ENCODE measurements around the gene LSR.
A peak's percentile ranks its signal among the peaks of the same experiment; 100 is the strongest.

LSR gene

DNA sequence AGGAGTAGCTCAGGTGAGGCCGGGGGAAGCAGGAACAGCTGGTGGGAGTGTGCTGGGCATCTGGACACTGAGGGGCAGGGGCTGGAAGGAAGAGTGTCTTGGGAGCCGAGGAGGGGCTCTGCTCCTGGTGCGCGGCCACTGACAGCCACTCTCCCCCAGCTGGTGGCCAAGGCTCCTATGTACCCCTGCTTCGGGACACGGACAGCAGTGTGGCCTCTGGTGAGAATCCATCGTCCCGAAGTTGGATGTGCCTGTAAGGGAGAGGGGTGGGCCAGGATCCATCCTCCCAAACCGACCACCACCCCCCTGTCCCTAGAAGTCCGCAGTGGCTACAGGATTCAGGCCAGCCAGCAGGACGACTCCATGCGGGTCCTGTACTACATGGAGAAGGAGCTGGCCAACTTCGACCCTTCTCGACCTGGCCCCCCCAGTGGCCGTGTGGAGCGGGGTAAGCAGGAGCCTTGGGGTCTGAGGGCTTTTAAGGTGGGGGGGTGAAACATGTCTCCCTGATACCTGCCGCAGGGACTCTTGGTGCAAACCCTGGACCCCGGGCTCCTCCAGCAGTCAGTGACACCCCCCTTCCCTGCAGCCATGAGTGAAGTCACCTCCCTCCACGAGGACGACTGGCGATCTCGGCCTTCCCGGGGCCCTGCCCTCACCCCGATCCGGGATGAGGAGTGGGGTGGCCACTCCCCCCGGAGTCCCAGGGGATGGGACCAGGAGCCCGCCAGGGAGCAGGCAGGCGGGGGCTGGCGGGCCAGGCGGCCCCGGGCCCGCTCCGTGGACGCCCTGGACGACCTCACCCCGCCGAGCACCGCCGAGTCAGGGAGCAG lies 17.9 kb downstream of the LSR start:
- peak overlapping the region; percentile 80 for H3K4me3 ChIP-seq (ENCODE audit: low read length)
- H3K36me3 ChIP-seq (ENCODE audit: control insufficient read depth, low read depth, low read length) = peaks cover 52% of the 10 kb centered on the region
- H3K4me1 ChIP-seq (ENCODE audit: control insufficient read depth, low read depth, low read length) = peaks cover 3% of the 10 kb centered on the region
- peak overlapping the region; percentile 73 for H3K9ac ChIP-seq (ENCODE audit: low read length)
- H3K27ac ChIP-seq (ENCODE audit: low read length) = no peak overlapping the region
- no peaks in the 10 kb centered on the region for H3K27me3 ChIP-seq (ENCODE audit: control insufficient read depth, insufficient read depth, low read length)
- no peaks in the 10 kb centered on the region for H3K9me3 ChIP-seq (ENCODE audit: control insufficient read depth, low read depth, low read length)

DNA sequence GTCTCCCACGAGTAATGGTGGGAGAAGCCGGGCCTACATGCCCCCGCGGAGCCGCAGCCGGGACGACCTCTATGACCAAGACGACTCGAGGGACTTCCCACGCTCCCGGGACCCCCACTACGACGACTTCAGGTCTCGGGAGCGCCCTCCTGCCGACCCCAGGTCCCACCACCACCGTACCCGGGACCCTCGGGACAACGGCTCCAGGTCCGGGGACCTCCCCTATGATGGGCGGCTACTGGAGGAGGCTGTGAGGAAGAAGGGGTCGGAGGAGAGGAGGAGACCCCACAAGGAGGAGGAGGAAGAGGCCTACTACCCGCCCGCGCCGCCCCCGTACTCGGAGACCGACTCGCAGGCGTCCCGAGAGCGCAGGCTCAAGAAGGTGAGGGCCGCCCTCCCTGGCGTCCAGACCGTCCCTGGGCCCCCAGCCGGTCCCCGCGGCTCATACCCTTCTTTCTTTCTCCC lies 18.6 kb downstream of the LSR start:
- Histone ChIP-seq H3K4me3 (ENCODE audit: low read length) (peak overlapping the region; percentile 80), H3K36me3 (ENCODE audit: control insufficient read depth, low read depth, low read length) (peaks cover 50% of the 10 kb centered on the region), H3K9me3 (ENCODE audit: control insufficient read depth, low read depth, low read length) (no peaks in the 10 kb centered on the region), H3K27me3 (ENCODE audit: control insufficient read depth, insufficient read depth, low read length) (no peaks in the 10 kb centered on the region), H3K27ac (ENCODE audit: low read length) (no peak overlapping the region), H3K9ac (ENCODE audit: low read length) (peak overlapping the region; percentile 73), H3K4me1 (ENCODE audit: control insufficient read depth, low read depth, low read length) (peaks cover 3% of the 10 kb centered on the region)

DNA sequence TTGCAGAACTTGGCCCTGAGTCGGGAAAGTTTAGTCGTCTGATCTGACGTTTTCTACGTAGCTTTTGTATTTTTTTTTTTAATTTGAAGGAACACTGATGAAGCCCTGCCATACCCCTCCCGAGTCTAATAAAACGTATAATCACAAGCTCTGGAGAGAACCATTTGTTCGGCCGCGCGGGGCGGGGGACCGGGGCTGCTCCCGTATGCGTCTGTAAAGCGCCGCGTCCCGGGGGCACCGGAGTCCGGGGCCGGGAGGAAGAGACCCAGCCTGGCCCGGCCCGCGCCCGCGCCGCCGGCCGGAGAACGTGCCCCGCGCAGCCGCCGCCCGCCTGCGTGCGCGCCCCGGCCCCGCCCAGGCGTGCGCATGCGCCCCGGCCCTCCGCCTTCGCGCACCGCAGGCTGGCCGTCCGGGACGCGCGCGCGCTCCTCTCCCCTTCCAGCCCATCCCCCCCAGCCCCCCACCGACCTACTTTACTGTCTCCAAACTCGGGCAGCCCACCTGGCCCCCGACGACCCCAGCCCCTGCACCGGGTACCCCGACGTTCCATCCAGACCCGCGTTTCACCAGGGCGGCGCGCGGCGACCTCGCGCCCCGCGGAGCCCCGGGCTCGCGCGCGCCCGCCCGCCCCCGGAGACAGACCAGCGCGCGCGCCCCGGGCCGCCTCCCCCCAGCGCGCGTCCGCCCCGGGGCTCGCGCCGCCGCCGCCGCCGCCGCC lies 19.2 kb downstream of the LSR start:
- Histone ChIP-seq H3K9ac (ENCODE audit: low read length) (peak overlapping the region; percentile 73), H3K4me1 (ENCODE audit: control insufficient read depth, low read depth, low read length) (peaks cover 3% of the 10 kb centered on the region), H3K27ac (ENCODE audit: low read length) (no peak overlapping the region), H3K27me3 (ENCODE audit: control insufficient read depth, insufficient read depth, low read length) (no peaks in the 10 kb centered on the region), H3K4me3 (ENCODE audit: low read length) (peak overlapping the region; percentile 80), H3K9me3 (ENCODE audit: control insufficient read depth, low read depth, low read length) (no peaks in the 10 kb centered on the region), H3K36me3 (ENCODE audit: control insufficient read depth, low read depth, low read length) (peaks cover 49% of the 10 kb centered on the region)

DNA sequence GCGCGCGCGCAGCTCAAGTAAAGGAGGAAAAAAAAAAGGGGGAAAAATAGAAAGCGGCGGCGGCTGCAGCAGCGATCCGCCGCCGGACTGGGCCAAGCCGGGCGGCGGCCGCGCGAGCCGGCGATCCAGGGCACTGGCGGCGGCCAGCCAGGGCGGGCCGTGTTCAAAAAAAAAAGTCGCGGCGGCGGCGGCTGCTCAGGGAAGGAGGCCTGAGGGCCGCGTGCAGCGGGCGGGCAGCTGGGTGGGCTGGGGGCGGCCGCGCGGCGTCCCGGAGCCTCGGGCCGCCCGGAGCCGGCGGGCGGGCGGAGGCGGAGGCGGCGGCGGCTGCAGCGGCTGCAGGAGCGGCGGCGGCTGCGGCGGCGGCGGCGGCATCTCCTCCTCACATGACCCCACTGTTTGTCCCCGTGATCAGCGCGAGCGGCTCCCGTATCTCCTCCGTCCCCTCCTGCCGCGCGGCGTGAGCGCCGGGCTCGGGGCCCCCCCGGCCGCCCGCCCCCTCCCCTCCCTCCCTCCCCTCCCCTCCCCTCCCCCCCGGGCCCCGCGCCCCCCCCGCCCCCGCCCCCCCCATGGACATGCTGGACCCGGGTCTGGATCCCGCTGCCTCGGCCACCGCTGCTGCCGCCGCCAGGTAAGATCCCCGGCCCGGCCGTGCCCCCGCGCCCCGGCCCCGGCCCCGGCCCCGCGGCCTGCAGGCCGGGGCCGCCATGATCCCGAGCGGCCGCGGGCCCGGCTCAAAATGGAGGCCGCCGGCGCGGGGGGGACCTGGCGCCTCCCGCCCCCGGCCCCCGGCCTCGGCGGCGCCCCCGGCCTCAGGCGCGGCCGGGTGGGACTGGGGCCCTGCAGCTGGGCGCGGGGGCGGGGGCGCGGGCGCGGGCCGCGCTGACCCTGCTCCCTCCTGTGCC lies 20.0 kb downstream of the LSR start, which contains the start of gene USF2:
USF2 (plus strand) TSS at position 427 of the 902 bp plus-strand sequence; CDS start at position 567, 140 bp downstream.
- H3K4me3 ChIP-seq (ENCODE audit: low read length) = peak within 1 kb of the TSS; percentile 80
- H3K27me3 ChIP-seq (ENCODE audit: control insufficient read depth, insufficient read depth, low read length) = no peaks in the 10 kb centered on the region
- H3K36me3 ChIP-seq (ENCODE audit: control insufficient read depth, low read depth, low read length) = peaks cover 51% of the 10 kb centered on the region
- peak within 1 kb of the TSS; percentile 73 for H3K9ac ChIP-seq (ENCODE audit: low read length)
- H3K27ac ChIP-seq (ENCODE audit: low read length) = no peak within 1 kb of the TSS
- peaks cover 3% of the 10 kb centered on the region for H3K4me1 ChIP-seq (ENCODE audit: control insufficient read depth, low read depth, low read length)
- no peaks in the 10 kb centered on the region for H3K9me3 ChIP-seq (ENCODE audit: control insufficient read depth, low read depth, low read length)

DNA sequence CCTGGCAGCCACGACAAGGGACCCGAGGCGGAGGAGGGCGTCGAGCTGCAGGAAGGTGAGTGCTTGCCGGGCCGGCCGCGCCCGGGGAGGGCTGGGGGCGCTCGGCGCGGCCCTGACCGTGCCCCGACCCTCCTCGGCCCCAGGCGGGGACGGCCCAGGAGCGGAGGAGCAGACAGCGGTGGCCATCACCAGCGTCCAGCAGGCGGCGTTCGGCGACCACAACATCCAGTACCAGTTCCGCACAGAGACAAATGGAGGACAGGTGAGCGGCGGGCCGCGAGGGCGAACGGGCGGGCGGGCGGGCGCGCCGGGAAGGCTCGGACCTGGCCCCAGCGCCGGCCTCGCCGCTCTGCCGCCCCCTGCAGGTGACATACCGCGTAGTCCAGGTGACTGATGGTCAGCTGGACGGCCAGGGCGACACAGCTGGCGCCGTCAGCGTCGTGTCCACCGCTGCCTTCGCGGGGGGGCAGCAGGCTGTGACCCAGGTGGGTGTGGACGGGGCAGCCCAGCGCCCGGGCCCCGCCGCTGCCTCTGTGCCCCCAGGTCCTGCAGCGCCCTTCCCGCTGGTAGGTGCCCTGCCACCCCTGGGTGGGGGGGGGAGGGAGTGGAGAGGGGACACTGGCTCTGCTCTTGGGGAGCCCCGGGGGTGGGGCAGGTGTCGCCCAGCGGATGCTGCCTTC lies 20.8 kb downstream of the LSR start:
- Histone ChIP-seq H3K4me1 (ENCODE audit: control insufficient read depth, low read depth, low read length) (peaks cover 3% of the 10 kb centered on the region), H3K4me3 (ENCODE audit: low read length) (peak overlapping the region; percentile 56), H3K36me3 (ENCODE audit: control insufficient read depth, low read depth, low read length) (peaks cover 52% of the 10 kb centered on the region), H3K9ac (ENCODE audit: low read length) (peak overlapping the region; percentile 50), H3K9me3 (ENCODE audit: control insufficient read depth, low read depth, low read length) (no peaks in the 10 kb centered on the region), H3K27ac (ENCODE audit: low read length) (no peak overlapping the region), H3K27me3 (ENCODE audit: control insufficient read depth, insufficient read depth, low read length) (no peaks in the 10 kb centered on the region)

DNA sequence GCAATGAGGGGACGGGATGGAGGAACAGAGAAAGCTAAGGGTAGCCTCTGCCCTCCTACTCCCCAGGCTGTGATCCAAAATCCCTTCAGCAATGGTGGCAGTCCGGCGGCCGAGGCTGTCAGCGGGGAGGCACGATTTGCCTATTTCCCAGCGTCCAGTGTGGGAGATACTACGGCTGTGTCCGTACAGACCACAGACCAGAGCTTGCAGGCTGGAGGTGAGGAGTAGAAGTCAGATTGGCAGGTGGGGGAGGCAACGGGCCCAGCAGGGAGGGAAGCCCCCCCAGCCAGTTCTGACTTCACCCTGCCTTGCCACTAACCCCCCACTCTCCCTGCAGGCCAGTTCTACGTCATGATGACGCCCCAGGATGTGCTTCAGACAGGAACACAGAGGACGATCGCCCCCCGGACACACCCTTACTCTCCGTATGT lies 21.6 kb downstream of the LSR start:
- Histone ChIP-seq H3K27me3 (ENCODE audit: control insufficient read depth, insufficient read depth, low read length) (no peaks in the 10 kb centered on the region), H3K9ac (ENCODE audit: low read length) (no peak overlapping the region), H3K4me1 (ENCODE audit: control insufficient read depth, low read depth, low read length) (peaks cover 3% of the 10 kb centered on the region), H3K27ac (ENCODE audit: low read length) (no peak overlapping the region), H3K9me3 (ENCODE audit: control insufficient read depth, low read depth, low read length) (no peaks in the 10 kb centered on the region), H3K36me3 (ENCODE audit: control insufficient read depth, low read depth, low read length) (peaks cover 45% of the 10 kb centered on the region), H3K4me3 (ENCODE audit: low read length) (peak overlapping the region; percentile 46)

DNA sequence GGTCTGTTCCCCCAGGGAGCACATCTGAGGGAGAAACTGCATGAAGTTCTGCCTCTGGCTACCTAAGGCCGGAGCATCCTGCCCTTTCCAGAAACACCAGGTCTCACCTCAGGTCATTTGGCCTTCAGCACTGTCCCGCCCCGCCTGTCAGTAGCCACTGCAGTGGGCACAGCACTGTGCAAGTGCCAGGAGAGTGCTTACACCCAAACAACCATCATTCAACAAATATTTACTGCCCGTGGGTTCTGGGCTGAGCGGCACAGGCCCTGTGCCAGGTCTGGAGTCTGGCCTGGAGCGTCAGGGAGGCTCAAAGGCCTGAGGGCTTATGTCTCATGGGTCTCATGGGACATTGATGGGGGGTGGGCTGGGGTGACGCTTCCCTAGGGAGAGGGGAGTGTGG lies 22.7 kb downstream of the LSR start:
- Histone ChIP-seq H3K9ac (ENCODE audit: low read length) (no peak overlapping the region), H3K36me3 (ENCODE audit: control insufficient read depth, low read depth, low read length) (peaks cover 47% of the 10 kb centered on the region), H3K9me3 (ENCODE audit: control insufficient read depth, low read depth, low read length) (no peaks in the 10 kb centered on the region), H3K4me3 (ENCODE audit: low read length) (no peak overlapping the region), H3K4me1 (ENCODE audit: control insufficient read depth, low read depth, low read length) (peaks cover 3% of the 10 kb centered on the region), H3K27me3 (ENCODE audit: control insufficient read depth, insufficient read depth, low read length) (no peaks in the 10 kb centered on the region), H3K27ac (ENCODE audit: low read length) (no peak overlapping the region)

DNA sequence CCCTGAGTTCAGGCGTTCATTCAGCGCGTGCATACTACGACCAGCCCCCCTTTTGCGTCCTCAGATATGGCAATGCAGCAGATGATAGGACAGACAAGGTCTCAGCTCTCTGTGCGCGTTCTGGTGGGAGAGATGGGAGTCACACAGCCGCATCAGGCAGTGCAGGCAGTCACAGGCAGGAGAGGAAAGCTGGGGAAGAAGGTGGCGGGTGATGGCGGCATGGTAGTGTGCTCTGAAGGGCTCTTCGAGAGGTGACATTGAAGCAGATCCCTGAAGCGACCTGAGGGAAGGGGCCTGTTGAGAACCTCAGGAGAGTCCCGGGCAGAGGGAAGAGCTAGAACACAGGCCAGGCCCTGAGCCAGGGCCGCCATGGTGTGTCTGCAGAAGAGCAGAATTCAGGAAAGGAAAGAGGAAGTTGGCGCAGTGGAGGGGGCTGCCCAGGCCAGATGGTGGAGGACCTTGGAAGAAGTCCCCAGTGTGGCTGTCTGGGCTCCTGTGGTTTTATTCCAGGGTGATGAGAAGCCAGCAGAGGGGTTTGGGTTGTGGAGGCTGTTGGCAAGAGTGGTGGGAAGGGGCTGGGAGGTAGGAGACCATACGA lies 23.4 kb downstream of the LSR start:
- no peaks in the 10 kb centered on the region for H3K27me3 ChIP-seq (ENCODE audit: control insufficient read depth, insufficient read depth, low read length)
- no peak overlapping the region for H3K9ac ChIP-seq (ENCODE audit: low read length)
- H3K9me3 ChIP-seq (ENCODE audit: control insufficient read depth, low read depth, low read length) = no peaks in the 10 kb centered on the region
- no peak overlapping the region for H3K27ac ChIP-seq (ENCODE audit: low read length)
- H3K36me3 ChIP-seq (ENCODE audit: control insufficient read depth, low read depth, low read length) = peaks cover 50% of the 10 kb centered on the region
- H3K4me1 ChIP-seq (ENCODE audit: control insufficient read depth, low read depth, low read length) = no peaks in the 10 kb centered on the region
- no peak overlapping the region for H3K4me3 ChIP-seq (ENCODE audit: low read length)

DNA sequence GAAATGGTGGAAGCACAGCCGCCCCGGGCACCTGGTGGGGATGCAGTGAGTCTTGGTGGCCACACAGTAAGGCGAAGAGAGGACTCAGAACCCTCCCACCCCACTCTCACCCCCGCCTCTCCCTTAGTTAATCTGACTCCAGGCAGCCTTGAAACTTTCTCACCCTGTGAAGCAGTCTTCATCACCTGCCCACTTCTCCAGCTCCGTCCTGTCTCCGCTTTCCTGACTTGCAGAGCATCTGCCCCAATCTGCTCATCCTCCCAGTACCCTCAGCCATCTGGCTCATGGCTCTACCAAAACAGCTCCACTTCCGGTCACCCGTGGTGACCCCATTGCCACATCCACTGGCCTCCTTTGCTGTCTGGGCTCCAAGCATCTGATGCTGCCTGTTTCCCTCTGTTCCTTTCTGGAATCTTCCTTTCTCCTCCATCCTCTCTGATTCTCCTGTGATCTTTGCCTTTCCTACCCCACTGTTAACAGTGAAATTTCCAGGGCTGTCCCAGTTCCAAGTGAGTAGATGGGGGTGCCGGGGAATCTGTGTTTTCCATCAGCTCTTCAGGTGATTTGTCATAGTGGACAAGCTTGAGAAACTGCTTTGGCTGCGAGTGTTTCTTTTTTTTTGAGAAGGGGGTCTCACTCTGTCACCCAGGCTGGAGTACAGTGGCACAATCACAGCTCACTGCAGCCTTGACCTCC lies 24.3 kb downstream of the LSR start:
- H3K4me3 ChIP-seq (ENCODE audit: low read length) = no peak overlapping the region
- no peaks in the 10 kb centered on the region for H3K27me3 ChIP-seq (ENCODE audit: control insufficient read depth, insufficient read depth, low read length)
- H3K9me3 ChIP-seq (ENCODE audit: control insufficient read depth, low read depth, low read length) = no peaks in the 10 kb centered on the region
- no peak overlapping the region for H3K9ac ChIP-seq (ENCODE audit: low read length)
- H3K27ac ChIP-seq (ENCODE audit: low read length) = no peak overlapping the region
- H3K4me1 ChIP-seq (ENCODE audit: control insufficient read depth, low read depth, low read length) = no peaks in the 10 kb centered on the region
- peaks cover 50% of the 10 kb centered on the region for H3K36me3 ChIP-seq (ENCODE audit: control insufficient read depth, low read depth, low read length)

DNA sequence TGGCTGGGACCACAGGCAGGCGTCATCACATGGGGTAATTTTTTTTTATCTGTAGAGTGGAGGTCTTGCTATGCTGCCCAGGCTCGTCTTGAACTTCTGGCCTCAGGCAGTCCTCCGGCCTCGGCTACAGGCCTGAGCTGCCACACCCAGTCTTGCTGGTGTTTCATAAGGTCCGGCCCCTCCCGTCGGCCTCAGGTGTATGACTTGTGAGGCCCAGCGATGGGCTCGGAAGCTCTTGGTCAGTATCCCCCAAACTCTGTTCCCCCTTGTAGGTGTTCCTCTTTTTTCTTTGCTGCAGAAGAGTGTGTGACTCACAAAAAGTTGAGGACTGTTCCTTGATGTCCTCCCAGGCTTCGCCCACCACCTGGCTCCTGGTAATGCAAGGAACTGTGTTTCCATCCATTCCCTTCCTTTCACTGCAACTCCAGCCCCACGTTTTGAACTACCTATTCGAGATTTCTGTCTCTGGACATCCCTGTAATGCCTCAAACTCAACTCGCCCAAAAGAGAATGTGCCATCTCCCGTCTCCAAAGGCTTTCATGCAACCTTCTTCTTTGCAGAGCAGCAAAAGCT lies 25.0 kb downstream of the LSR start:
- Histone ChIP-seq H3K36me3 (ENCODE audit: control insufficient read depth, low read depth, low read length) (peaks cover 50% of the 10 kb centered on the region), H3K9ac (ENCODE audit: low read length) (no peak overlapping the region), H3K27ac (ENCODE audit: low read length) (no peak overlapping the region), H3K9me3 (ENCODE audit: control insufficient read depth, low read depth, low read length) (no peaks in the 10 kb centered on the region), H3K27me3 (ENCODE audit: control insufficient read depth, insufficient read depth, low read length) (no peaks in the 10 kb centered on the region), H3K4me1 (ENCODE audit: control insufficient read depth, low read depth, low read length) (no peaks in the 10 kb centered on the region), H3K4me3 (ENCODE audit: low read length) (no peak overlapping the region)
